MCF 10A (cell line): ENCODE measurements around the gene CENPA. TPM values are rescaled to one million over a fixed set of nuclear protein-coding genes. Genes with fewer than 3 reads are reported as not detected.

Experiments
- BruUV-seq: library from RNA; stranded (reverse); fragments of 400-500 nt; replicated peaks from 2 replicates; lab custom pipeline; 2021; lab: Mats Ljungman, UMichigan
- CTCF ChIA-PET: fragments of 300-600 bp; sonication (Branson Sonifier 250); formaldehyde crosslinking; extraction: SDS; loops from one replicate; lab custom pipeline; 2021; ENCODE audit warnings: antibody characterized with exemption, inconsistent platforms; lab: Yijun Ruan, JAX
- POLR2A ChIA-PET: fragments of 300-600, 350-650 bp; sonication (Branson Sonifier 250); formaldehyde crosslinking; extraction: SDS; loops from one replicate; lab custom pipeline; 2020; ENCODE audit warnings: antibody characterized with exemption, inconsistent platforms; lab: Yijun Ruan, JAX
- DNase-seq: peaks from one replicate; pipeline ENCODE4 v3.0.0-alpha.2; 2018; ENCODE audit not compliant: unreplicated experiment
- H3K27ac Mint-ChIP-seq: one replicate; pipeline ENCODE4 v1.8.0; 2022; ENCODE audit warnings: mild to moderate bottlenecking, low read depth, mixed read lengths; ENCODE audit not compliant: unreplicated experiment
- H3K27me3 Mint-ChIP-seq: one replicate; pipeline ENCODE4 v1.8.0; 2022; ENCODE audit warnings: mixed read lengths; ENCODE audit not compliant: insufficient read depth, unreplicated experiment
- H3K36me3 Mint-ChIP-seq: one replicate; pipeline ENCODE4 v1.8.0; 2022; ENCODE audit warnings: mild to moderate bottlenecking, moderate library complexity, mixed read lengths; ENCODE audit not compliant: insufficient read depth, unreplicated experiment
- H3K4me1 Mint-ChIP-seq: one replicate; pipeline ENCODE4 v1.8.0; 2022; ENCODE audit warnings: mixed read lengths; ENCODE audit not compliant: insufficient read depth, unreplicated experiment
- H3K4me3 Mint-ChIP-seq: one replicate; pipeline ENCODE4 v1.8.0; 2022; ENCODE audit warnings: mild to moderate bottlenecking, moderate library complexity, mixed read lengths; ENCODE audit not compliant: unreplicated experiment
- H3K9me3 Mint-ChIP-seq: one replicate; pipeline ENCODE4 v1.8.0; 2022; ENCODE audit warnings: mixed read lengths; ENCODE audit not compliant: unreplicated experiment
- CTCF ChIP-seq: fragments of 200-600 bp; IDR thresholded peaks from one replicate; pipeline ENCODE4 v1.8.0; 2022; ENCODE audit warnings: antibody characterized with exemption, mild to moderate bottlenecking; ENCODE audit not compliant: unreplicated experiment
- intact Hi-C: fragments of 100-400 bp; cut with micrococcal nuclease; formaldehyde crosslinking; loops from 2 replicates; pipeline ENCODE4 v1.14.1; 2022
- total RNA-seq: library from RNA; stranded (reverse); gene quantifications from 2 replicates; pipeline ENCODE4 v1.2.3, GENCODE V29; 2022

Gene CENPA
- total RNA-seq, 1 experiment from 2014 or later = 35.1 TPM

GRCh38 chr2:26769089-26769761 is 16.6 kb upstream of the CENPA start:
- peak; percentile 91 for DNase-seq
- intact Hi-C loops = no loop called here
- Mint-ChIP-seq H3K27ac (peak overlapping the region; percentile 87), H3K36me3 (peaks cover 6% of the 10 kb centered on the region), H3K9me3 (no peaks in the 10 kb centered on the region), H3K4me3 (peak overlapping the region; percentile 40), H3K27me3 (no peaks in the 10 kb centered on the region), H3K4me1 (peaks cover 50% of the 10 kb centered on the region)
- TF ChIP-seq CTCF = no peak
- ChIA-PET POLR2A (interaction anchor here (0.6 to 2.2 kb wide), 10 partner anchors 8 to 523 kb away, joined by 3 to 13 read pairs (median 4); partner anchors contain the start of genes CENPA and SELENOI), CTCF (interaction anchor here (0.6 to 2.4 kb wide), 5 partner anchors 162 to 419 kb away, joined by 3 to 8 read pairs (median 3); no protein-coding TSS in a partner anchor)
- no TSS peak for BruUV-seq

GRCh38 chr2:26770986-26771586 is 14.8 kb upstream of the CENPA start:
- BruUV-seq = no TSS peak
- Mint-ChIP-seq H3K27me3 (no peaks in the 10 kb centered on the region), H3K36me3 (peaks cover 19% of the 10 kb centered on the region), H3K4me1 (peaks cover 37% of the 10 kb centered on the region), H3K9me3 (no peaks in the 10 kb centered on the region), H3K4me3 (peak overlapping the region; percentile 44), H3K27ac (peak overlapping the region; percentile 72)
- intact Hi-C loops = loop anchor here (1.0 kb wide), 1 partner anchor 13 kb away; no protein-coding TSS in a partner anchor
- TF ChIP-seq CTCF = peak; percentile 58
- CTCF ChIA-PET = interaction anchor here (0.6 to 1.2 kb wide), 3 partner anchors 43 to 246 kb away, joined by 3 to 5 read pairs (median 3); no protein-coding TSS in a partner anchor
- POLR2A ChIA-PET = interaction anchor here (0.7 to 2.5 kb wide), 9 partner anchors 10 to 497 kb away, joined by 3 to 22 read pairs (median 6); partner anchors contain the start of genes ADGRF3, CENPA and SELENOI
- DNase-seq = peak; percentile 98

- CTCF ChIA-PET = interaction anchor here (0.7 kb wide), 1 partner anchor 9 kb away, joined by 4 read pairs; no protein-coding TSS in a partner anchor
- peak; percentile 89 for DNase-seq
Measured at GRCh38 chr2:26772064-26773001, 13.5 kb upstream of the CENPA start.

More at GRCh38 chr2:26772064-26773001, 13.5 kb upstream of the CENPA start:
- H3K36me3 Mint-ChIP-seq = peaks cover 31% of the 10 kb centered on the region
- TSS peak; percentile 70 for BruUV-seq
- TF ChIP-seq CTCF = no peak
- peaks cover 37% of the 10 kb centered on the region for H3K4me1 Mint-ChIP-seq
- H3K27me3 Mint-ChIP-seq = no peaks in the 10 kb centered on the region
- no peaks in the 10 kb centered on the region for H3K9me3 Mint-ChIP-seq
- H3K27ac Mint-ChIP-seq = peak overlapping the region; percentile 72
- POLR2A ChIA-PET = interaction anchor here (0.6 to 2.5 kb wide), 11 partner anchors 8 to 1409 kb away, joined by 3 to 22 read pairs (median 6); partner anchors contain the start of genes ADGRF3, AGBL5, CENPA and SELENOI
- H3K4me3 Mint-ChIP-seq = peak overlapping the region; percentile 1
- intact Hi-C loops = no loop called here
